Stimulated activated CD4-positive, alpha-beta T cell treated with anti-CD3 and anti-CD28 coated beads, Interleukin-15, amount 100 ng/mL, for 1 hour (primary cell): Measurements from ENCODE around the gene FUS.

ENCODE experiments used
- DNase-seq, 2 donors: peaks; one replicate each; pipeline ENCODE4 v3.0.0-alpha.2; 2020; ENCODE audit warnings: low read depth in 1 of 2, low spot score in 1 of 2

The FUS gene

DNA sequence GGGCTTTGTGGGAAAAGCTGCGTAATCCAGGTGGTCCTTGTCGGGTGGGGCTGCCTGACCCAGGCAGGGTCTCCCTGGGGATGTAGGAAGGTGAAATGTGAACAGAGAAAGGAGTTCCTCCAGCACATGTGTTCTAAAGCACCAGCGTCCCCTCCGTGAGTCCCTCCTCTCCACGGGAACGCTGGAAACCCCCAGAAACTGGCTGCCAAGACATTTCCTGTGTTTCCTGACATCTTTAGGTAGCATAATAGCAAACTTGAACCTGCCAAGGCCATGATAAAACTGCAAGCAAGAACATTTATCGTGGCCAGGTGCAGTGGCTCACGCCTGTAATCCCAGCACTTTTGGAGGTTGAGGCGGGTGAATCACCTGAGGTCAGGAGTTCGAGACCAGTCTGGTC lies 49.6 kb downstream of the FUS start:
- DNase-seq = no peak

DNA sequence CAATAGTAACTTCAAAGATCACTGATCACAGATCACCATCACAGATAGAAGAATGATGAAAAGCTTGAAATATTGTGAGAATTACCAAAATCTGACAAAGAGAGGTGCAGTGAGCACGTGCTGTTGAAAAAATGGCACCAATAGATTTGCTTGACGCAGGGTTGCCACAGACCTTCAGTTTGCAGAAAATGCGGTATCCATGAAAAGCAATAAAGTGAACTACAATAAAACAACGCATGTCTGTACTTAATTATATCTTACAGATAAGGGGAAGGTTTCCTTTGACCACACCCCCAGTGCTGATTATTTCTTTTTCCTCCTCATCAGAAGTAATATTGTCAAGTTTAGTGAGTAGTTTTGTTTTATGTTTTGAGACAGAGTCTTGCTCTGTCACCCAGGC lies 58.1 kb downstream of the FUS start:
- DNase-seq = no peak
